ENCODE data around the gene MT1G. TPM values are rescaled to one million over a fixed set of nuclear protein-coding genes. Genes with fewer than 3 reads are reported as not detected.
"Not testable (repeated sequence)": the region's sequence is repeated elsewhere in the genome, so short reads cannot be mapped to it uniquely, and the experiment has no call there.

Gene MT1G
- polyA plus RNA-seq (ENCODE audit: insufficient read length), result not detected

GRCh38 chr16:56667581-56668571, at the start of gene MT1G:
Gene MT1G (minus strand): TSS chr16:56668065. CDS start chr16:56667993, 72 bp downstream.
- DNase-seq, result no peak

GRCh38 chr16:56717532-56717931, 49.7 kb upstream of the MT1G start:
- not testable (repeated sequence) for DNase-seq

GRCh38 chr16:56716761-56717160, 48.9 kb upstream of the MT1G start:
- no peak for DNase-seq

GRCh38 chr16:56715126-56715525, 47.3 kb upstream of the MT1G start:
- DNase-seq, result no peak

GRCh38 chr16:56713794-56714193, 45.9 kb upstream of the MT1G start:
- no peak for DNase-seq

GRCh38 chr16:56711862-56712261, 44.0 kb upstream of the MT1G start:
- no peak for DNase-seq

- no peak for DNase-seq
These were observed 42.4 kb upstream of the MT1G start for GRCh38 chr16:56710181-56710737.

- no peak for DNase-seq
These were observed 41.7 kb upstream of the MT1G start for GRCh38 chr16:56709443-56710040.

GRCh38 chr16:56708525-56709442, 40.9 kb upstream of the MT1G start:
- no peak for DNase-seq

- DNase-seq, result no peak
These were observed 35.0 kb upstream of the MT1G start for GRCh38 chr16:56702836-56703235.

- no peak for DNase-seq
These were observed 33.7 kb upstream of the MT1G start for GRCh38 chr16:56701534-56701933.

GRCh38 chr16:56700631-56701030, 32.8 kb upstream of the MT1G start:
- DNase-seq, result no peak

- DNase-seq, result no peak
These were observed 32.3 kb upstream of the MT1G start for GRCh38 chr16:56700195-56700594.

- DNase-seq, result no peak
These were observed 29.7 kb upstream of the MT1G start for GRCh38 chr16:56697456-56698155.

GRCh38 chr16:56695246-56695645, 27.4 kb upstream of the MT1G start:
- DNase-seq, result no peak

GRCh38 chr16:56691885-56692284, 24.0 kb upstream of the MT1G start:
- DNase-seq, result no peak

GRCh38 chr16:56690420-56691122, 22.7 kb upstream of the MT1G start:
- no peak for DNase-seq

- no peak for DNase-seq
These were observed 21.3 kb upstream of the MT1G start for GRCh38 chr16:56689171-56689570.

GRCh38 chr16:56688762-56689161, 20.9 kb upstream of the MT1G start:
- DNase-seq, result no peak

- no peak for DNase-seq
These were observed 18.9 kb upstream of the MT1G start for GRCh38 chr16:56686758-56687157.

Data from hindlimb muscle (tissue), 1 donor.